Keratinocyte (primary cell): Measurements from ENCODE around the gene NUBP2. TPM values are rescaled to one million over a fixed set of nuclear protein-coding genes. Genes with fewer than 3 reads are reported as not detected.
A peak's percentile ranks its signal among the peaks of the same experiment; 100 is the strongest.

ENCODE experiments used
- DNase-seq: peaks from one replicate; pipeline ENCODE4 v3.0.0-alpha.2; 2011; ENCODE audit warnings: low read depth, missing footprints, low spot score
- FAIRE-seq: peaks from 2 replicates; lab custom pipeline; 2011; peaks lifted over from hg19 to GRCh38; lab: Jason Lieb, UNC
- H2AFZ ChIP-seq: 2 replicates; pipeline ENCODE4 v1.6.0; 2012; ENCODE audit warnings: low read length, control low read depth, inconsistent platforms; ENCODE audit not compliant: control insufficient read depth
- H3K27ac ChIP-seq: 2 replicates; pipeline ENCODE4 v1.5.1; 2011; ENCODE audit warnings: low read length; ENCODE audit not compliant: control insufficient read depth, insufficient read depth
- H3K27me3 ChIP-seq: 3 replicates; pipeline ENCODE4 v1.6.0; 2011; ENCODE audit warnings: low read length; ENCODE audit not compliant: control insufficient read depth, insufficient read depth; ENCODE audit errors: extremely low read depth
- H3K36me3 ChIP-seq, 2 experiments: 2 replicates in 1 of 2; 3 replicates in 1 of 2; pipeline ENCODE4 v1.5.1; 2011; ENCODE audit warnings: low read length in 2 of 2, mild to moderate bottlenecking in 1 of 2; ENCODE audit not compliant: control insufficient read depth in 2 of 2, insufficient read depth in 2 of 2; ENCODE audit errors: extremely low read depth in 1 of 2
- H3K4me1 ChIP-seq: 3 replicates; pipeline ENCODE4 v1.5.1; 2011; ENCODE audit warnings: low read length; ENCODE audit not compliant: control insufficient read depth, insufficient read depth; ENCODE audit errors: extremely low read depth
- H3K4me2 ChIP-seq: 3 replicates; pipeline ENCODE4 v1.6.0; 2011; ENCODE audit warnings: low read depth, low read length; ENCODE audit not compliant: control insufficient read depth, insufficient read depth; ENCODE audit errors: extremely low read depth
- H3K4me3 ChIP-seq, 3 experiments: fragments of 200-600 bp in 1 of 3; sonication (generic) in 1 of 3; 2 replicates in 2 of 3; 3 replicates in 1 of 3; pipeline ENCODE4 v1.5.1; 2011 to 2016; ENCODE audit warnings: low read length in 3 of 3, mild to moderate bottlenecking in 3 of 3, control low read depth in 2 of 3, inconsistent platforms in 1 of 3, low read depth in 1 of 3, mixed read lengths in 1 of 3, mixed run types in 1 of 3, moderate library complexity in 1 of 3; ENCODE audit not compliant: control insufficient read depth in 2 of 3, insufficient read depth in 2 of 3; ENCODE audit errors: extremely low read depth in 1 of 3
- H3K79me2 ChIP-seq: 2 replicates; pipeline ENCODE4 v1.6.0; 2012; ENCODE audit warnings: low read length; ENCODE audit not compliant: control insufficient read depth, insufficient read depth
- H3K9ac ChIP-seq: 3 replicates; pipeline ENCODE4 v1.6.0; 2011; ENCODE audit warnings: low read length; ENCODE audit not compliant: control insufficient read depth, insufficient read depth; ENCODE audit errors: extremely low read depth
- H3K9me1 ChIP-seq: 3 replicates; pipeline ENCODE4 v1.6.0; 2011; ENCODE audit warnings: low read length; ENCODE audit not compliant: control insufficient read depth, insufficient read depth; ENCODE audit errors: extremely low read depth
- H3K9me3 ChIP-seq: 2 replicates; pipeline ENCODE4 v1.5.1; 2012; ENCODE audit warnings: low read depth, low read length; ENCODE audit not compliant: control insufficient read depth
- H4K20me1 ChIP-seq: 3 replicates; pipeline ENCODE4 v1.6.0; 2011; ENCODE audit warnings: low read length; ENCODE audit not compliant: control insufficient read depth, insufficient read depth; ENCODE audit errors: extremely low read depth
- CTCF ChIP-seq, 3 experiments: IDR thresholded peaks in 1 of 3; conservative IDR thresholded peaks in 1 of 3; optimal IDR thresholded peaks in 1 of 3; 2 replicates in 2 of 3; 3 replicates in 1 of 3; pipeline versions ENCODE3 to v1.5.1; 2011; ENCODE audit warnings: low read length in 3 of 3, mild to moderate bottlenecking in 3 of 3, moderate library complexity in 2 of 3, control low read depth in 1 of 3, inconsistent platforms in 1 of 3; ENCODE audit not compliant: insufficient read depth in 2 of 3; ENCODE audit errors: extremely low read depth in 1 of 3
- EZH2 ChIP-seq: IDR thresholded peaks from one replicate; pipeline ENCODE4 v1.6.1; 2012; ENCODE audit warnings: inconsistent platforms, mild to moderate bottlenecking, low read length, moderate library complexity
- dilution Hi-C: fragments of 300-500 bp; cut with MboI; formaldehyde crosslinking; loops from one replicate; pipeline ENCODE4 v1.7.0; 2020; ENCODE audit warnings: low sequenced_read_pairs; ENCODE audit not compliant: extremely low pct_ligation_motif_present
- polyA plus RNA-seq, 5 experiments: library from polyadenylated mRNA; depleted of rRNA in 3 of 5; stranded (reverse) in 3 of 5; stranded (forward) in 1 of 5; unstranded in 1 of 5; fragments of >200 nt; gene quantifications; 1 replicate in 1 of 5; 2 replicates in 3 of 5; 3 replicates in 1 of 5; pipeline versions ENCODE4 v1.2.1 to v1.2.3, GENCODE V29; 2011 to 2012; ENCODE audit warnings: missing spikeins in 2 of 5, low read depth in 1 of 5, low replicate concordance in 1 of 5

The NUBP2 gene
- polyA plus RNA-seq, 1 donor (not counting 4 experiments of a cell fraction or from before 2014, with no cell fraction given) = 24.4 TPM

GRCh38 chr16:1823821-1824220 lies 41.1 kb downstream of the NUBP2 start:
- H3K27me3 ChIP-seq = no peaks in the 10 kb centered on the region
- peaks cover 16% of the 10 kb centered on the region for H3K79me2 ChIP-seq
- H3K4me1 ChIP-seq = peaks cover 10% of the 10 kb centered on the region
- TF ChIP-seq CTCF (optimal IDR thresholded peaks at IDR 0.05 in 1 of 3, IDR thresholded peaks at IDR 0.05 in 1 of 3, conservative IDR thresholded peaks at IDR 0.05 in 1 of 3; ENCODE audit: extremely low read depth in 1 of 3, insufficient read depth in 2 of 3, low read length in 3 of 3) (peak in 2 of 3 experiments; percentile 3 to 68), EZH2 (no peak)
- no peak overlapping the region for H3K9ac ChIP-seq
- no peaks in the 10 kb centered on the region for H3K9me3 ChIP-seq
- H3K4me2 ChIP-seq = no peak overlapping the region
- H3K36me3 ChIP-seq = peaks cover 0 to 1% of the 10 kb centered on the region in 2 experiments
- no peak for DNase-seq
- H2AFZ ChIP-seq = no peak overlapping the region
- no peak overlapping the region for H3K27ac ChIP-seq
- H3K9me1 ChIP-seq = no peaks in the 10 kb centered on the region
- H4K20me1 ChIP-seq = no peaks in the 10 kb centered on the region
- no peak for FAIRE-seq
- dilution Hi-C loops = no loop called here
- no peak overlapping the region for H3K4me3 ChIP-seq

- H3K4me2 ChIP-seq = peak overlapping the region; percentile 95
- peaks cover 26% of the 10 kb centered on the region for H3K79me2 ChIP-seq
- no peaks in the 10 kb centered on the region for H4K20me1 ChIP-seq
- dilution Hi-C loops = no loop called here
- peaks cover 18% of the 10 kb centered on the region for H3K4me1 ChIP-seq
- no peaks in the 10 kb centered on the region for H3K9me3 ChIP-seq
- no peak for DNase-seq
- H3K9ac ChIP-seq = peak overlapping the region; percentile 47
- H3K27ac ChIP-seq = no peak overlapping the region
- no peak overlapping the region for H2AFZ ChIP-seq
- peak overlapping the region; percentile 42 to 99 (median 71) for H3K4me3 ChIP-seq
- H3K27me3 ChIP-seq = no peaks in the 10 kb centered on the region
- peaks cover 0 to 5% of the 10 kb centered on the region in 2 experiments for H3K36me3 ChIP-seq
- TF ChIP-seq EZH2 (no peak), CTCF (optimal IDR thresholded peaks at IDR 0.05 in 1 of 3, IDR thresholded peaks at IDR 0.05 in 1 of 3, conservative IDR thresholded peaks at IDR 0.05 in 1 of 3; ENCODE audit: extremely low read depth in 1 of 3, insufficient read depth in 2 of 3, low read length in 3 of 3) (no peak)
- no peak for FAIRE-seq
- H3K9me1 ChIP-seq = no peaks in the 10 kb centered on the region
Observed at GRCh38 chr16:1825381-1825863, 42.7 kb downstream of the NUBP2 start.
